DLD1 (cell line): ENCODE measurements around the gene PRLHR.

Experiments
- in situ Hi-C: cut with HindIII; loops from 2 replicates; pipeline ENCODE4 v1.10.0; 2017; ENCODE audit warnings: low sequenced_read_pairs

PRLHR gene

DNA sequence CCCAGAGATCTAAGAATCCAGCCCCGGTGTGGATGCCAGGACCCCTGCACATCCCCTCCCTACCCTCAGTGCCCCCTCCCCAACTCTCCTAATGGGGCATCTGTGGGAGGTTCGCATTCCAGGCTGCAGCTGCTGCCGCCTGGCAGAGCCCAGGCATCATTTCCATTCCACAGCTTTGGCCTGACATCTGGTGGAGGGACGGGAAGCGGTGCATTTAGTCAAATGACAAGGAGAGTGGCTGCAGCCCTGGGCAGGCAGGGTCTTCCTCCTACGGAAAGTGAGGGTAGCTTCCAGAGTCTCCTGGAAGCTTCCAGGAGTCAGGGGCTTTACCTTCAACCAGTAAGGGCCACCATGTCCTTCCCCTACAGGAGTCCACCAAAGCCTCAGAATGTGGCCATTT lies 30.8 kb downstream of the PRLHR start:
- in situ Hi-C loops: no loop called here

DNA sequence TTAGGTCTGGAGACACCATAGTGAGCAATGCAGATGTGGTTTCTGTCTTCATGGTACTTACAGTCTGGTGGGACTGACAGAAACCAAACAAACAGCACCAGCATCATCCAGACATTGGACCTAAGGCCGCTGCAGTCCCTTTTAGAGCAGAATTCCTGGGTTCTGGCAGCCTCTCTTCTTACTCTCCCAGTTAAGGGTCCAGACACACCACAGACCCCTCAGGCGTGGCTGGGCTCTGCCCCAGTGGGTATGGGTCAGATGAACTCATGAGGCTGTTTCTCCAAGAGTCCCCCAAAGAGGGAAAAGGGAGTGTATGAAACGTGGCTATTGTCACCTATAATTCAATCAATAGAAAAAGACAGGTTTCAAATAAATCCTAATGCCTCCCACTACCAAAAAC lies 31.3 kb downstream of the PRLHR start:
- in situ Hi-C loops: no loop called here

DNA sequence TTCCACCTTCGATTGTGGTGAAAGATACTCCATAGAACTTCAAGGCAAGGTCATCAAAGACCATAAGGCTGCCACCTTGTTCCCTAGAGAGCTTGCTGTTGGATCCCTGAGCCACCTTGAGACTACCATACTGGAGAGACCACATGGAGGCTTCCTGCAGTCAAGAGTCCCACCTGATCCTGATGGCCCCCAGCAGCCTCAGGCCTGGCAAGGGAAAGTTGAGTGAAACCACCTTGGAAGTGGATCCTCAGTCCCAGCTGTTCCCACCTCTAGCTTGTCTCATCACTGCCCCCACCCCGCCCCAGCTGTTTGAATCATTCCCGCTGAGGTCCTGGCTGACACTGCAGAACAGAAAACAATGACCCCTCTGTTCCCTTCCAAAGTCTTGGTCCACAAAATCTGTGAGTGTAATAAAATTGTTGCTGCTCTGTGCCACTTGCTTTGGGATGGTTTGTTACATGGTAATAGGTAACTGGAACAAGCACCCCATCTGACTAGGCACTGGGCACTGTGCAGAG lies 32.0 kb downstream of the PRLHR start:
- in situ Hi-C loops: no loop called here

DNA sequence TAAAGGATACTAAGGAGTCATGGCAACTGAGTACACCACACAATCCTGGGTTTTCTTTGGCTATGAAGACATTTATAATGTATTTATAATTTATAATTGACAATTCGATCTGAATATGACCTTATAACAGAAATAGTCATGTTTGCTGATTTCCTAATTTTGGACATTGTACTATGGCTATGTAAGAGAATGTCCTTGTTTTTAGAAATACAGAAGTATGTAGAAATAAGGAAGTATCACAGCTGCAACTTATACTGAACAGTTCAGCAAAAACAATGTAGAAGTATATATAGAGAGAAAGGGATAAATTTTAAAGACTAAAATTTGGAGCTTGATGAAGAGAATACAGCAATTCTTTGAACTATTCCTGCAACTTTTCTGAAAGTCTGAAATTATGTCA lies 32.6 kb downstream of the PRLHR start:
- in situ Hi-C loops: no loop called here

DNA sequence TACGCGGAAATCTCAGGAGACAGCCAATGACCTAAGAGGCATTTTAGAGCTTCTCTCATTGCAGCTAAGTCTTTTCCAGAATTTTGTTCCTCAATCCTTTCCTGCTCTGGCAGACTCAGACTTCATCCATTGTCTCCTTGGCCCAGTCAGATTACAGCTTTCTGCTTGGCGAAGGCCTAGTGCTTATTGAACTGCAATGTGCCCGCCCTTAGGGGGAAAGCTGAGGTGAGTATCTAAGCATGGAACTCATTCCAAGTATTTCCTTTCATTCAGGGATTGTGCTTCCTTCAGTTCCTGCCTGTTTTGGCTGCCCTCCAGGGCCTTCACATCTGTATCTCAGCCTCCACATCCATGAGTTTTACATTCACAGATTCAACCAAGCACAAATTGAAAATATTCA lies 37.5 kb downstream of the PRLHR start:
- in situ Hi-C loops: no loop called here

DNA sequence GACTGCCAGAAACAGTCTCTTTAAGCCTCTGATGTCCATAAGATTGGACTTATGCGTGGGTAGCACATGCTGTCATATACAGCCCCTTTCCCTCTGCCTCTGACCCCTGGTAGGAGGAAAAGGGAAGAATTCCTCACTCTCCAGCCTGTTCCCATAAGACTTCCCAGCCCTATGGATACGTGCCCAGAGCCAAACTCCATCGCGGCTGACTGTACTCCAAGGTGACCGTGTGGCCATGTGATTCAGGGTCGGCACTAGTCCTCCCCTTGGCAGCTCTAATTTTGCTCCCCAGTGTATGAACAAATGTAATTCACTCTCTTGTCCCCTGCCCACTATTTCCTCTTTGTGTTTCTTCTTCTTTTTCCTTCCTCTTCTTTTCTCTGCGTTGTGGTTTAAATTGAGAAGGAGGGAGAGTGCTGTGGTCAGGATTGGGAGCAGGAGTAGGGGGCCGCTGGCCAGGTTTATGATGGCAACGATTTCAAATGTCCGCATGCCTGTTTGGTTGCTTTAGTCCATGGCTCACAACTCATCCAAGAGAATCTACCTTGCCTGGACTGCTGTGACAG lies 43.8 kb downstream of the PRLHR start:
- in situ Hi-C loops: no loop called here

DNA sequence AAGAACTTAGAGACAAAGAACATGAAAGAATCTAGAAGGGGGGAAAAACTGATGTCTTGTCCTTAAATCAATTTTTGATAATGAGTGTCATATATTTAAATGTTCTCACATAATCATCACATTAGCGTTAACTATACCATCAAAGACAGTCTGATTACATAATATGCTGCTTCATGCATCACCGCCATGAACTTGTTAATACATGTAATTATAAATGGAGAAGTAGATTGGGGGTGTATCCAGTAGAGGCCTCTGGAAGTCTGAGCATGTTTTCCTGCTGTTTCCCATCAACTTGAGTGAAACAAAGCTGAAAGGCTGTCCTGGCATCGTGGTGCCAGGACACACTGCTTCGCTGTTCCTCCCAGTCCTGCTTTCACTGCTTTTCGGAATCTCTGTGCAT lies 48.2 kb downstream of the PRLHR start:
- in situ Hi-C loops: no loop called here

DNA sequence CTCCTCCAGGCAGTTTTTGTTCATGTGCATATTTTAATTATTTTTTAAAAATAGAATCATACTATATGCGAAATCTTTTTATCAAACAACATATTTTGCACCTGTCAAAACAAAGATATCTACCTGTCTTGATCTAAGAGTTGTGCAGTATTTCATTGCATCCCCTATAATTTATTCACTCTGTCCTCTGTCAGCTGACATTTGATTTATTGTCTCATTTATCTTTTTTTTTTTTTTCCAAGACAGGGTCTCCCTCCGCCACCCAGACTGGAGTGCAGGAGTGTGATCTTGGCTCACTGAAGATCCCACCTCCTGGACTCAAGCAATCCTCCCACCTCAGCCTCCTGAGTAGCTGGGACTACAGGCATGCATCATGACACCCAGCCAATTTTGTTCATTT lies 49.0 kb downstream of the PRLHR start:
- in situ Hi-C loops: no loop called here

DNA sequence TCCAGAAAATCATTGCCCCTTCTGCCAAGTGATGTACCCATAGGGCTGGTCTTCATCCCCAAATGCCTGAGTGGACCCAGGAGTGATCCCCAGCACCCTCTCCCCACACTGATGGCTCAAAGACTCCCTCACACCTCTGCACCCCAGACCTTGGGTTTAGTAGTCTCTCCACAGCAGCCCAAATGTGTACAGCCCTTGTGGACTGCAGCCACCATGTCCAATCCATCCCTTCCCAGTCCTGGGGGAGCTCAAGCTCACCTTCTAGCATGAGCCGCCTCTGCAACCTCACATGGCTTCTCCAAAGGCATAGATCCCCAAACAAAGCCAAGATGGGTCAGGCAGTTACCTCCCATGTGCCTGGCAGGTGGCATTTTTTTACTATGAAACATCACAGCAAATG lies 50.1 kb downstream of the PRLHR start:
- in situ Hi-C loops: no loop called here

DNA sequence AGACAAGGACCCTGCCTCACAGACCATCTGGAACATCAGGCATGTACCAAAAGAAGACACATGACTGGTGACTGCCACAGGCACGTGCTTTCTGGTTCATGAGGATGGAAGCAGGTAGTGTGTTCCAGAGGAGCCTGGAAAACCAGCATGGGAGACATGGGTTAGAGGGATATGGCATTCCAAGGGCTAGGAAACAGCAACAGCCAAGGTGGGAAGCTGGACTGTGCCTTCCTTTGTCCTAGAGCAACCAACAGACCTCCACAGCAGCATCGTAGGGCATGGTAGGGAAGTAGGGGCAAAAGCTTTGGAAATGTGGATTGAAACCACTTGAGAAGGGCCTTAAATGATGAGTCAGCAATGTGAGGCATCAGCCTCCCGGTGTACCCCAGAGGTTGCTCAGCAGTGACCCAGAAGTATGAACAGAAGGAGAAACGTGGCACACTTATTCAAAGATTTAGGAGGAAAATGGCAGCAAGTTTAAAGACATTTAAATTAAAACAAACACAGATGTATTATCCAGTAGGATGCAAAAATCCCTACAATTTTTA lies 51.0 kb downstream of the PRLHR start:
- in situ Hi-C loops: no loop called here

DNA sequence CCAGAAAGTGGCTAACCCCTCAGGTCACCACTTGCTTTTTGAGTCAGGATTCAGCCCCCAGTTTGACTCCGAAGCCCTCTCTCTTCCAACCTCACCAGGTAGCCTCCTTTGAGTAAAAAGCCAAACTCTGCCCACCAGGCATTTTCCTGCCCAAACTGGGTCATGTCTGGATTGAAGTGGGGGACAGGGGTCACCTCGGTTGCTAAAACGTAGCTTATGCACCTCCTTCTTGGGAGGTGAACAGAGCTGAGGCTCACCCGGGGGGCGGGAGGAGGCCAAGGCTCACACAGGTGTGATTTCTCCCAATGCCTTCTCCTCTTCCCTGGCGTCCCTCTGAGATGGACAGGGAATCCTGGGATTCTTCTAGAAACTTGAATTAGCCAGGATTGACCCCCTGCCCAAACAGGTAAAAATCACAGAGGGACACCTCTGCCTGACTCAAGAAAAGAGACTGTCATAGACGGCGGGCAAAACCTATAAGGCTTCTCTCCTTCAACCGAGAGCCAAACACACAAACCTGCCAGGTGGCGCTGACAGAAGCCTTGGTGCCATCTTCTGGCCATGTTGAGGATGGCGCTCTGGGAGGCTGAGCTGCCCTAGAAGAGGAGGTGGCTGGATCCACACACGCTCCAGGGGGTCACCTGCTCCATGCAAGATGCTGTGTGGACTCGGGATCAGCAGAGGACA lies 51.6 kb downstream of the PRLHR start:
- in situ Hi-C loops: no loop called here

DNA sequence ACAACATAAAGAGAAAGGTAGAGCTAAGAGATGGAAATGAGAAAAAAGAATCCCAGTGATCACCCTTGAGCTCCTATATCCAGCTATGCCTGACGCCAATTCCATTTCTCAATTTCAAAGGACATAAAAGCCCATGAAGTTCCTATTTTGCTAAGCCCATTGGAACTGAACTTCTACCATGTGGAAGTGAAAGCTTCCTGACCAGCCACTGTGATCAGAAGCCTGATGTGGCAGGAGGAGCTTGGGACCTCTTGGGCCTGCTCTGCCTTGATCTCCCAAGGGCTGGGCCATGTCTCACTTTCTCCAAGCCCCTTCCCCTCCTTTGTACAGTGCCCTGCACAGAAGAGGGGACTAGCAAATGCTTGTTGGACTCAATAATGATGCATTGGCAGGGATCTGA lies 52.7 kb downstream of the PRLHR start:
- in situ Hi-C loops: no loop called here

DNA sequence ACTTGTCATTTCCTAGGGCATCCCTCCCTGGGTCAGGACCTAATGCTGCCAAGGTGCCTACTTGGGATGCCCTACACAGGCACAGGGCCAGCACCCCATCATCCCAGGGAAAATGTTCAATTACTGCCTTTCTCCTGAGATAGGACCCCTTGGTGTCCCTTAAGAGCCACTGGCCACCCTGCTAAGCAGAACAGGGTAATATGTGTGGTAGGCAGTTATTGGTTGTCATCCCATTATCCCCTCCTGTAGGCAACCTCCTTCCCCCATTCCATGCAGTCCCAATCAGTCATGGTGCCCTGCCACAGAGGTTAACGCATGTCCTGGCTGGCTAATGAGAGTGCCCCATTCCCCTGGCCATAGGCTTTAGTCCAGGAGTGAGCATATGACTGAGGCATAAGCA lies 53.2 kb downstream of the PRLHR start:
- in situ Hi-C loops: no loop called here

DNA sequence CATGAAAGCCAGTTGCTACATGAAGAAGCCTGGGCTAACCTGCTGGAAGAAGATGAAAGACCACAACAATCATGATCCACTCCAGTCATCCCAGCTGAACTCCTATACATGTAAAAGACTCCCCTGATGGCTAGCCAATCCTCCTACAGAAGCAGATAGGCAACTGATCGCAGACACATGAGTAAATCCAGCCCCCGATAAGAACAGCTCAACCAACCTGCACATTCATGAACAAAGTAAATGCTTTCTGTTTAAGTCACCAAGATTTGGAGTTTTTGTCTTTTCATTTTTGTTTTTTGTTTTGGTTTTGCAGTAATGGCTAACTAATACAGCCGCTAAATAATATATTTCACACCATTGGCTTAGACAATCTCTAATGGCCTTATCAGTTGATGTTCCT lies 53.7 kb downstream of the PRLHR start:
- in situ Hi-C loops: no loop called here
